Astrocyte (in vitro differentiated cells and primary cell): ENCODE measurements around the gene PLA2G2D. TPM values are rescaled to one million over a fixed set of nuclear protein-coding genes. Genes with fewer than 3 reads are reported as not detected.

ENCODE experiments used
- DNase-seq: peaks from one replicate; pipeline ENCODE4 v3.0.0-alpha.2; 2010; ENCODE audit warnings: low read depth
- FAIRE-seq: peaks from 2 replicates; lab custom pipeline; 2011; peaks lifted over from hg19 to GRCh38; lab: Jason Lieb, UNC
- H2AFZ ChIP-seq: 2 replicates; pipeline ENCODE4 v1.6.0; 2012; ENCODE audit warnings: low read depth, low read length, inconsistent platforms
- H3K27ac ChIP-seq: 2 replicates; pipeline ENCODE4 v1.5.1; 2011; ENCODE audit warnings: low read depth, low read length, inconsistent platforms
- H3K27me3 ChIP-seq: 2 replicates; pipeline ENCODE4 v1.6.0; 2011; ENCODE audit warnings: low read length, inconsistent platforms; ENCODE audit not compliant: insufficient read depth
- H3K36me3 ChIP-seq: 2 replicates; pipeline ENCODE4 v1.5.1; 2011; ENCODE audit warnings: low read length, inconsistent platforms; ENCODE audit not compliant: insufficient read depth
- H3K4me1 ChIP-seq: 2 replicates; pipeline ENCODE4 v1.5.1; 2011; ENCODE audit warnings: low read length, inconsistent platforms; ENCODE audit not compliant: insufficient read depth
- H3K4me2 ChIP-seq: 2 replicates; pipeline ENCODE4 v1.6.0; 2012; ENCODE audit warnings: low read length, inconsistent platforms
- H3K4me3 ChIP-seq: 2 replicates; pipeline ENCODE4 v1.5.1; 2011; ENCODE audit warnings: low read depth, mild to moderate bottlenecking, low read length, inconsistent platforms; ENCODE audit not compliant: insufficient read depth
- H3K79me2 ChIP-seq: 2 replicates; pipeline ENCODE4 v1.6.0; 2012; ENCODE audit warnings: mild to moderate bottlenecking, low read length, inconsistent platforms; ENCODE audit not compliant: insufficient read depth
- H3K9ac ChIP-seq: 2 replicates; pipeline ENCODE4 v1.6.0; 2012; ENCODE audit warnings: mild to moderate bottlenecking, low read length, inconsistent platforms
- H3K9me3 ChIP-seq: 2 replicates; pipeline ENCODE4 v1.5.1; 2012; ENCODE audit warnings: low read depth, mild to moderate bottlenecking, low read length, inconsistent platforms; ENCODE audit not compliant: insufficient read depth
- H4K20me1 ChIP-seq: 2 replicates; pipeline ENCODE4 v1.6.0; 2012; ENCODE audit warnings: low read length, inconsistent platforms; ENCODE audit not compliant: insufficient read depth
- H3K27ac Mint-ChIP-seq: one replicate; pipeline ENCODE4 v1.8.0; 2021; ENCODE audit warnings: mild to moderate bottlenecking, mixed read lengths; ENCODE audit not compliant: unreplicated experiment
- H3K27me3 Mint-ChIP-seq: one replicate; pipeline ENCODE4 v1.8.0; 2021; ENCODE audit warnings: low read depth, mixed read lengths; ENCODE audit not compliant: unreplicated experiment
- H3K36me3 Mint-ChIP-seq: one replicate; pipeline ENCODE4 v1.8.0; 2021; ENCODE audit warnings: low read depth, mixed read lengths; ENCODE audit not compliant: unreplicated experiment
- H3K4me1 Mint-ChIP-seq: one replicate; pipeline ENCODE4 v1.8.0; 2021; ENCODE audit warnings: low read depth, mixed read lengths; ENCODE audit not compliant: unreplicated experiment
- H3K4me3 Mint-ChIP-seq: one replicate; pipeline ENCODE4 v1.8.0; 2021; ENCODE audit warnings: mild to moderate bottlenecking, moderate library complexity, mixed read lengths; ENCODE audit not compliant: unreplicated experiment
- H3K9me3 Mint-ChIP-seq: one replicate; pipeline ENCODE4 v1.8.0; 2021; ENCODE audit warnings: mild to moderate bottlenecking, mixed read lengths; ENCODE audit not compliant: unreplicated experiment
- CTCF ChIP-seq: IDR thresholded peaks from 2 replicates; pipeline ENCODE4 v1.5.1; 2011; ENCODE audit warnings: low read depth, mild to moderate bottlenecking, inconsistent platforms, low read length, moderate library complexity; ENCODE audit not compliant: insufficient read depth
- EZH2 ChIP-seq: IDR thresholded peaks from 2 replicates; pipeline ENCODE4 v1.6.1; 2012; ENCODE audit warnings: mild to moderate bottlenecking, low read length, inconsistent platforms; ENCODE audit not compliant: insufficient read depth
- total RNA-seq: library from RNA; stranded (reverse); gene quantifications from 2 replicates; pipeline ENCODE4 v1.2.1, GENCODE V29; 2021

PLA2G2D gene
- total RNA-seq, 1 donor from 2014 or later, result not detected

DNA sequence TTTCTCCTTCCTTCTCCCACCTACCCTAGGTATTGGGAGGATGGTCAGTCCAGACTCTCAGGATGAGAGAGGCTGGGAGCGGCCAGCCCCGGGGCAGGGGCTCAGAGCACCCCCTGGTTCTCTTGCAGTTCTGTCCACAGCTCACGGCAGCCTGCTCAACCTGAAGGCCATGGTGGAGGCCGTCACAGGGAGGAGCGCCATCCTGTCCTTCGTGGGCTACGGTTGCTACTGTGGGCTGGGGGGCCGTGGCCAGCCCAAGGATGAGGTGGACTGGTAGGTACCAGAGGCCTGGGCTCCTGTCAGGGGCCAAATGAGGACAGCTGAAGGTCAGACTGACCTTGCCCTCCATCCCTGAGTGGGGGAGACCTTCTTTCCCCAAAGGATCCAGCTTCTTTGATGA is 24.0 kb upstream of the PLA2G2D start:
- H3K4me1 Mint-ChIP-seq, result no peaks in the 10 kb centered on the region
- H3K36me3 Mint-ChIP-seq, result no peaks in the 10 kb centered on the region
- H3K79me2 ChIP-seq, result no peaks in the 10 kb centered on the region
- peaks cover 41% of the 10 kb centered on the region for H3K27me3 Mint-ChIP-seq
- H2AFZ ChIP-seq, result no peak overlapping the region
- H3K36me3 ChIP-seq, result no peaks in the 10 kb centered on the region
- H4K20me1 ChIP-seq, result no peaks in the 10 kb centered on the region
- H3K4me1 ChIP-seq, result no peaks in the 10 kb centered on the region
- no peaks in the 10 kb centered on the region for H3K9me3 Mint-ChIP-seq
- FAIRE-seq, result no peak
- H3K27me3 ChIP-seq, result no peaks in the 10 kb centered on the region
- TF ChIP-seq CTCF (no peak), EZH2 (no peak)
- no peak overlapping the region for H3K9ac ChIP-seq
- H3K27ac ChIP-seq, result no peak overlapping the region
- no peak for DNase-seq
- H3K9me3 ChIP-seq, result no peaks in the 10 kb centered on the region
- H3K4me2 ChIP-seq, result no peak overlapping the region
- no peak overlapping the region for H3K27ac Mint-ChIP-seq
- H3K4me3 Mint-ChIP-seq, result no peak overlapping the region
- H3K4me3 ChIP-seq, result no peak overlapping the region

DNA sequence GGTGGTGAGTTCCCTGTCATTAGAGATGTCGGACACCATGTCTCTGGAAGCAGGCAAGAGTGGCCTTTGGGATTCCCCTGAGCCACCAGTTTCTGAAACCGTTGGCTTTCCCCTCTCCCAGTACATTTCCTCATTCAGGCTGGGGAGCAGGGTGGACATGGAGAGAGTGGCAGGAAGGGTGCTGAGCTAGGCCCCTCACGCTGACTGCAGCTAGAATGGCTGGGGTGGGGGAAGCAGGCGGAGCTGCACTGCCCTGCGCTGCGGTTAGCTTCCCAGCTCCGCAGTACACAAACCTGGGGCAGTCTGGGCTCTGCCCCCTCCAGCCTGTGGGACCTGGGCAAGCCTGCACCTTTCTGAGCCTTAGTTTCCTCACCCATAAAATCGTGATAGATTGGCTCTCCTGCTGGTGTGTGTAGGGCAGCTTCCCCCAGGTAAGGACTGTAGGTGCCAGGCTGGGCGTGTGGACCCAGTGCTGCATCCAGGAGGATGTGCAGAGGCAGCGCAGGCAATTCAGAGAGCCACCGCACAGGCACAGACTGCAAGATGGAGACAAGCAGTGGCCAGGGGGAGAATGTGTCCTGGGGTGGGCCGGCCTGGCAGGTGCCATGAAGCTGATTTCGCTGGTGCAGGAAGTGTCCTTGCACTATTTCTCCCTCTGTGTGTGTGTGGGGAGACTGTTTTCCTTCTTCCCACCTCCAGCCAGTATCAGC is 22.8 kb upstream of the PLA2G2D start:
- TF ChIP-seq EZH2 (no peak), CTCF (no peak)
- H3K4me3 Mint-ChIP-seq, result no peak overlapping the region
- no peak overlapping the region for H3K27ac ChIP-seq
- DNase-seq (no peak), FAIRE-seq (no peak)
- H3K79me2 ChIP-seq, result no peaks in the 10 kb centered on the region
- H3K36me3 ChIP-seq, result no peaks in the 10 kb centered on the region
- H3K27me3 ChIP-seq, result no peaks in the 10 kb centered on the region
- no peak overlapping the region for H2AFZ ChIP-seq
- no peak overlapping the region for H3K4me3 ChIP-seq
- no peaks in the 10 kb centered on the region for H3K36me3 Mint-ChIP-seq
- no peaks in the 10 kb centered on the region for H3K4me1 ChIP-seq
- H4K20me1 ChIP-seq, result no peaks in the 10 kb centered on the region
- H3K4me2 ChIP-seq, result no peak overlapping the region
- no peak overlapping the region for H3K9ac ChIP-seq
- peaks cover 43% of the 10 kb centered on the region for H3K27me3 Mint-ChIP-seq
- no peaks in the 10 kb centered on the region for H3K4me1 Mint-ChIP-seq
- H3K27ac Mint-ChIP-seq, result no peak overlapping the region
- no peaks in the 10 kb centered on the region for H3K9me3 ChIP-seq
- H3K9me3 Mint-ChIP-seq, result no peaks in the 10 kb centered on the region

DNA sequence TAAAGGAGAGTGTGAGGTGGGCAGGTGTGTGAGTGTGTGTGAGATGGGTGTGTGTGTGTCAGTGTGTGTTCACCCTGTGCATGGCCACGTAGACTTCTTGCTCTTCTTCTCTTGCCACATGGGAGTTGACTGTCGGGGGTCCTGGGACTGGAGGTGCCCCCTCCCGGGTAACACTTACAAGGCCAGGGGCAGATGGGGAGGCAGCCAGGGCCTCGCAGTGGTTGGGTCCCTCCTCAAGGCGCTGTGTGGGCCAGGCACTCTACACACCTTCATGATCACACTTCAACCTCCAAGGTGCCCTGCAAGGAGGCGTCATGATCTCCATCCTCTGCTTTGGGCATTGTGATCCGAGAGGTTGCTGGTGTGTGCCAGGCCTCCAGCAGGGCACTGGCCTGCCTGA is 22.1 kb upstream of the PLA2G2D start:
- H3K36me3 ChIP-seq, result no peaks in the 10 kb centered on the region

More for the DNA sequence above, 22.1 kb upstream of the PLA2G2D start:
- Histone ChIP-seq H3K79me2 (no peaks in the 10 kb centered on the region), H3K4me2 (no peak overlapping the region), H3K27me3 (peaks cover 1% of the 10 kb centered on the region), H3K9ac (no peak overlapping the region), H3K4me1 (no peaks in the 10 kb centered on the region), H3K27ac (no peak overlapping the region), H2AFZ (no peak overlapping the region), H3K4me3 (no peak overlapping the region), H3K9me3 (no peaks in the 10 kb centered on the region), H4K20me1 (no peaks in the 10 kb centered on the region)
- peaks cover 37% of the 10 kb centered on the region for H3K27me3 Mint-ChIP-seq
- H3K27ac Mint-ChIP-seq, result no peak overlapping the region
- FAIRE-seq (no peak), DNase-seq (no peak)
- no peak for TF ChIP-seq CTCF
- no peak for TF ChIP-seq EZH2
- no peak overlapping the region for H3K4me3 Mint-ChIP-seq
- H3K36me3 Mint-ChIP-seq, result no peaks in the 10 kb centered on the region
- no peaks in the 10 kb centered on the region for H3K4me1 Mint-ChIP-seq
- H3K9me3 Mint-ChIP-seq, result no peaks in the 10 kb centered on the region
